GM18502 (cell line): ENCODE results near the gene MIDN.

Experiments
- ATAC-seq: cut with Tn5 transposase; IDR thresholded peaks from one replicate; pipeline ENCODE4 v1.9.1; 2021; ENCODE audit warnings: mild to moderate bottlenecking; ENCODE audit not compliant: unreplicated experiment, poor library complexity

MIDN gene

GRCh38 chr19:1268226-1269064 lies 20.1 kb downstream of the MIDN start:
- no peak for ATAC-seq

- ATAC-seq: peak; percentile 55
Measured at GRCh38 chr19:1269065-1269477, 20.7 kb downstream of the MIDN start, which contains the start of gene CIRBP. Gene CIRBP, plus strand, starts transcription at chr19:1269332. Its CDS starts 1,602 bp downstream, at chr19:1270934.

GRCh38 chr19:1269478-1270212 lies 21.3 kb downstream of the MIDN start:
- ATAC-seq: peak; percentile 34

GRCh38 chr19:1270213-1270853 lies 21.9 kb downstream of the MIDN start:
- no peak for ATAC-seq

GRCh38 chr19:1270854-1271527 lies 22.6 kb downstream of the MIDN start:
- ATAC-seq: no peak

- ATAC-seq: no peak
Measured at GRCh38 chr19:1271528-1272422, 23.4 kb downstream of the MIDN start.

GRCh38 chr19:1272423-1273262 lies 24.3 kb downstream of the MIDN start:
- ATAC-seq: no peak

- no peak for ATAC-seq
Measured at GRCh38 chr19:1273263-1274041, 25.1 kb downstream of the MIDN start.

GRCh38 chr19:1274081-1274851 lies 25.9 kb downstream of the MIDN start:
- ATAC-seq: no peak

GRCh38 chr19:1274852-1275259 lies 26.5 kb downstream of the MIDN start:
- ATAC-seq: no peak

- peak; percentile 75 for ATAC-seq
Measured at GRCh38 chr19:1275260-1275975, 27.0 kb downstream of the MIDN start, which contains the start of gene FAM174C. Gene FAM174C, plus strand, starts transcription at chr19:1275530. Its CDS starts 20 bp downstream, at chr19:1275550.

- no peak for ATAC-seq
Measured at GRCh38 chr19:1275976-1276627, 27.7 kb downstream of the MIDN start.

- no peak for ATAC-seq
Measured at GRCh38 chr19:1276628-1277022, 28.2 kb downstream of the MIDN start.

- no peak for ATAC-seq
Measured at GRCh38 chr19:1277061-1277460, 28.7 kb downstream of the MIDN start.

GRCh38 chr19:1278074-1278473 lies 29.7 kb downstream of the MIDN start:
- no peak for ATAC-seq
